GM13976 (cell line): ENCODE measurements around the gene PSG4.
"Not testable (repeated sequence)": the region's sequence is repeated elsewhere in the genome, so short reads cannot be mapped to it uniquely, and the experiment has no call there.

ENCODE experiments used
- DNase-seq: peaks from one replicate; pipeline ENCODE4 v3.0.0; 2012; ENCODE audit warnings: low spot score
- CTCF ChIP-seq: IDR thresholded peaks from 2 replicates; pipeline ENCODE4 v1.5.1; 2012; ENCODE audit warnings: borderline replicate concordance, mild to moderate bottlenecking; ENCODE audit not compliant: insufficient read depth; ENCODE audit errors: extremely low read depth, missing control alignments, control extremely low read depth
- in situ Hi-C: fragments of 300-500 bp; cut with MboI; formaldehyde crosslinking; loops from one replicate; pipeline ENCODE4 v1.12.0; 2022; ENCODE audit warnings: low sequenced_read_pairs, mixed read lengths, inconsistent platforms; ENCODE audit not compliant: unreplicated experiment

Gene PSG4

GRCh38 chr19:43205471-43206105 is at the start of gene PSG4:
Gene PSG4, minus strand, starts transcription at chr19:43205638. Its CDS starts 102 bp downstream, at chr19:43205536.
- DNase-seq, in situ Hi-C loops: not testable (repeated sequence)

- DNase-seq, in situ Hi-C loops: not testable (repeated sequence)
These were observed 46.0 kb upstream of the PSG4 start for GRCh38 chr19:43251428-43251827.

- DNase-seq, in situ Hi-C loops: not testable (repeated sequence)
These were observed 44.9 kb upstream of the PSG4 start for GRCh38 chr19:43250296-43250695.

- in situ Hi-C loops = not testable (repeated sequence)
These were observed 43.2 kb upstream of the PSG4 start for GRCh38 chr19:43248635-43249002.

GRCh38 chr19:43247243-43247880 is 41.9 kb upstream of the PSG4 start:
- in situ Hi-C loops, DNase-seq: not testable (repeated sequence)

More at GRCh38 chr19:43248635-43249002, 43.2 kb upstream of the PSG4 start:
- not testable (repeated sequence) for DNase-seq

GRCh38 chr19:43245848-43246247 is 40.4 kb upstream of the PSG4 start:
- in situ Hi-C loops, DNase-seq: not testable (repeated sequence)

- in situ Hi-C loops = not testable (repeated sequence)
These were observed 36.8 kb upstream of the PSG4 start for GRCh38 chr19:43242211-43242610.

GRCh38 chr19:43238213-43238612 is 32.8 kb upstream of the PSG4 start:
- in situ Hi-C loops, DNase-seq: not testable (repeated sequence)

More at GRCh38 chr19:43242211-43242610, 36.8 kb upstream of the PSG4 start:
- DNase-seq = not testable (repeated sequence)

GRCh38 chr19:43235686-43236085 is 30.2 kb upstream of the PSG4 start:
- in situ Hi-C loops, DNase-seq: not testable (repeated sequence)

- no peak for TF ChIP-seq CTCF
- no peak for DNase-seq
- in situ Hi-C loops = no loop called here
These were observed 23.9 kb upstream of the PSG4 start for GRCh38 chr19:43229315-43229714.

GRCh38 chr19:43228730-43229129 is 23.3 kb upstream of the PSG4 start:
- in situ Hi-C loops = not testable (repeated sequence)

GRCh38 chr19:43226986-43227385 is 21.5 kb upstream of the PSG4 start:
- DNase-seq, in situ Hi-C loops: not testable (repeated sequence)

More at GRCh38 chr19:43228730-43229129, 23.3 kb upstream of the PSG4 start:
- DNase-seq = not testable (repeated sequence)

GRCh38 chr19:43224855-43225253 is 19.4 kb upstream of the PSG4 start:
- DNase-seq = no peak
- no peak for TF ChIP-seq CTCF
- in situ Hi-C loops = no loop called here

- in situ Hi-C loops = not testable (repeated sequence)
These were observed 18.9 kb upstream of the PSG4 start for GRCh38 chr19:43224201-43224854.

GRCh38 chr19:43221891-43222290 is 16.5 kb upstream of the PSG4 start:
- DNase-seq, in situ Hi-C loops: not testable (repeated sequence)

More at GRCh38 chr19:43224201-43224854, 18.9 kb upstream of the PSG4 start:
- not testable (repeated sequence) for DNase-seq

GRCh38 chr19:43219136-43219535 is 13.7 kb upstream of the PSG4 start:
- in situ Hi-C loops, DNase-seq: not testable (repeated sequence)
